ENCODE measurements around the gene MYO1D. TPM values are rescaled to one million over a fixed set of nuclear protein-coding genes. Genes with fewer than 3 reads are reported as not detected.

The MYO1D gene
- polyA plus RNA-seq, 4 donors: 62.9 to 80.1 (median 73.6) TPM

DNA sequence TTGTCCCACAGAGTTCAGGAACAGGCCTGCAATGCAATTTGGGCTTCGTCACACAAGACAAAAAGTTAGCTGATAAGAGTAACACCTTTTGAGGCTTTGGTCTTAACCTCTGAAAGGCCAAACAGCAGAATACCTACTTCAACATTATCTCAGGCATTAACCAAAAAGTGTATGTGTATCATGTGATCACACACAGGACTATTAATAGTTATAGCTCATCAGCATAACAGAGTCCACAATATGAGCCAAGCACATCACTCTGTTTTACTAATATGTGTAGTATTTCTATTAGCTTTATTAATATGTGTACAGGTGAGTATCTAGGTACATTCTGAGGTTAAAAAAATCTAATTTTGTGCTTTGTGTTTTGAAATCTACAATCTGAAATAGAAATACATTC lies 30.8 kb downstream of the MYO1D start:
- H3K4me3 ChIP-seq (ENCODE audit: low read depth in 1 of 3, low read length in 3 of 3): no peak overlapping the region
- 63 to 83% (median 80%) methylated on average over 1 of the region's 1 CpG for WGBS, 3 donors
- H3K9me3 ChIP-seq (ENCODE audit: control insufficient read depth in 2 of 2, insufficient read depth in 1 of 2, low read depth in 1 of 2, low read length in 1 of 2): no peaks in the 10 kb centered on the region
- FAIRE-seq: no peak
- H3K27ac ChIP-seq (ENCODE audit: low read depth in 1 of 3, low read length in 2 of 3): no peak overlapping the region
- no peaks in the 10 kb centered on the region for H3K4me1 ChIP-seq (ENCODE audit: control insufficient read depth in 3 of 3, insufficient read depth in 2 of 3, low read depth in 1 of 3, low read length in 2 of 3)
- H3K27me3 ChIP-seq (ENCODE audit: control insufficient read depth in 3 of 3, insufficient read depth in 3 of 3, low read length in 3 of 3): no peaks in the 10 kb centered on the region
- H3K36me3 ChIP-seq (ENCODE audit: control insufficient read depth in 3 of 3, insufficient read depth in 2 of 3, low read depth in 1 of 3, low read length in 3 of 3): no peaks in the 10 kb centered on the region
- no peak for DNase-seq

DNA sequence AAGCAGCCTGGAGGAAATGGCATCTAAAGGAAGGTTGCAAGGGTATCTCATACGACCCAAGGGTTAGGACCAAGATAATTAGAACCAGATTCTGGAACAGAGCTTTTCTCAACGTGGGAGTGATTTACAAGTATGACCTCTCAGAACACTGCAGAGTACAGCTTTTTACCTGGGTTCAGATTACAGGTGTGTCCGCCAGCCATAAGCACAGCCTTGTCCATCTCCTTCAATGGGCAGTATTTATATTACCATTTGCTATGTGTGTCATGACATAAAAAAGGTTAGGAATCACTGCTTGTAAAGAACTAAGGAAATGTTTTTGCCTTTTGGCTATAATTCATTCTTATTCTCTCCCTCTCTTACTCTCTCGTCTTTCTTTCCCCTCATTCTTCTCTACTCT lies 36.7 kb downstream of the MYO1D start:
- no peaks in the 10 kb centered on the region for H3K9me3 ChIP-seq (ENCODE audit: control insufficient read depth in 2 of 2, insufficient read depth in 1 of 2, low read depth in 1 of 2, low read length in 1 of 2)
- no peaks in the 10 kb centered on the region for H3K27me3 ChIP-seq (ENCODE audit: control insufficient read depth in 3 of 3, insufficient read depth in 3 of 3, low read length in 3 of 3)
- no peaks in the 10 kb centered on the region for H3K4me1 ChIP-seq (ENCODE audit: control insufficient read depth in 3 of 3, insufficient read depth in 2 of 3, low read depth in 1 of 3, low read length in 2 of 3)
- H3K36me3 ChIP-seq (ENCODE audit: control insufficient read depth in 3 of 3, insufficient read depth in 2 of 3, low read depth in 1 of 3, low read length in 3 of 3): no peaks in the 10 kb centered on the region
- DNase-seq: no peak
- H3K27ac ChIP-seq (ENCODE audit: low read depth in 1 of 3, low read length in 2 of 3): no peak overlapping the region
- no peak overlapping the region for H3K4me3 ChIP-seq (ENCODE audit: low read depth in 1 of 3, low read length in 3 of 3)
- WGBS, 3 donors: 67 to 68% (median 68%) methylated on average over 4 of the region's 4 CpGs
- no peak for FAIRE-seq

DNA sequence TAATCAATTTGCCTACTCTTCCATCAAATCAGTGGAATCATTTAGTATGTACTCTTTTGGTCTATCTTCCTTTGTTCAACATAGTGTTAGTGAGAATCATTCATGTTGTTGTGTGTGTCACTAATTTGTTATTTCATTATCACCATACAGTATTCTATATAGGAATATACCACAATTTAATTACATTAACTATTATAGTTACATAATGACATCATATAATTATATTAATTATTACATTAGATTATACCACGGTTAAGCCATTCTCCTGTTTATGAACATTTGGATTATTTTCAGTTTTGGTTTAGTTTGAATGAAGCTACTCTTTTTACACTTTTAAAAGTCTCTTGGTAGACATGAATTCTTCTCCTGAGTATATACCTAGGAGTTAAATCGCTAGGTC lies 40.4 kb downstream of the MYO1D start:
- Histone ChIP-seq H3K27ac (ENCODE audit: low read depth in 1 of 3, low read length in 2 of 3) (no peak overlapping the region), H3K36me3 (ENCODE audit: control insufficient read depth in 3 of 3, insufficient read depth in 2 of 3, low read depth in 1 of 3, low read length in 3 of 3) (peaks cover 0 to 3% (median 0%) of the 10 kb centered on the region in 3 donors), H3K4me1 (ENCODE audit: control insufficient read depth in 3 of 3, insufficient read depth in 2 of 3, low read depth in 1 of 3, low read length in 2 of 3) (no peaks in the 10 kb centered on the region), H3K9me3 (ENCODE audit: control insufficient read depth in 2 of 2, insufficient read depth in 1 of 2, low read depth in 1 of 2, low read length in 1 of 2) (no peaks in the 10 kb centered on the region), H3K27me3 (ENCODE audit: control insufficient read depth in 3 of 3, insufficient read depth in 3 of 3, low read length in 3 of 3) (no peaks in the 10 kb centered on the region), H3K4me3 (ENCODE audit: low read depth in 1 of 3, low read length in 3 of 3) (no peak overlapping the region)
- DNase-seq: no peak
- no peak for FAIRE-seq
- WGBS, 3 donors: 75 to 84% (median 80%) methylated on average over 2 of the region's 2 CpGs

DNA sequence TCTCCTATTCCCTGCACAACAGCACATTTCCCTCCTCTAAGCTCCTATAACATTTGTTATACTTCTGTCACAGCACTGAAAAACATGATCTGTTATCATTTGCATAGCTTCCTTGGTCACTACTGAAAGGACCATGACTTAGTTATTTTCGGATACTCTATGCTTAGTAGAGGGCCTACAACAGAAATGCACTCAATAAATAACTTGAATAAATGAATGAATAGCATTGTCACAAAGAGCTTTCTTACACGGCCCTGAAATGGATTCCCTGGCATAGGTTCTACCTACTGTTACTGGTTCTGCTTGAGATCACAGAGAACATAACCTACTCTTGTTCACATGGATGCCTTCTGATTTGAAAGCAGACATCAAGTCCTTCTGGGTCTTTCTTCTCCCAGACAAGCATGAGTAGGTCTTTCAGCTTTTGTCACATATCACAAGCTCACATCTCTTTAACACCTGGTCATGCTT lies 41.6 kb downstream of the MYO1D start:
- 85 to 91% (median 86%) methylated on average over 2 of the region's 2 CpGs for WGBS, 3 donors
- no peak for DNase-seq
- H3K27me3 ChIP-seq (ENCODE audit: control insufficient read depth in 3 of 3, insufficient read depth in 3 of 3, low read length in 3 of 3): no peaks in the 10 kb centered on the region
- H3K4me1 ChIP-seq (ENCODE audit: control insufficient read depth in 3 of 3, insufficient read depth in 2 of 3, low read depth in 1 of 3, low read length in 2 of 3): no peaks in the 10 kb centered on the region
- no peak for FAIRE-seq
- no peaks in the 10 kb centered on the region for H3K9me3 ChIP-seq (ENCODE audit: control insufficient read depth in 2 of 2, insufficient read depth in 1 of 2, low read depth in 1 of 2, low read length in 1 of 2)
- H3K4me3 ChIP-seq (ENCODE audit: low read depth in 1 of 3, low read length in 3 of 3): no peak overlapping the region
- peak overlapping the region in 1 of 3 donors; percentile 58 for H3K27ac ChIP-seq (ENCODE audit: low read depth in 1 of 3, low read length in 2 of 3)
- H3K36me3 ChIP-seq (ENCODE audit: control insufficient read depth in 3 of 3, insufficient read depth in 2 of 3, low read depth in 1 of 3, low read length in 3 of 3): peaks cover 0 to 3% (median 0%) of the 10 kb centered on the region in 3 donors

DNA sequence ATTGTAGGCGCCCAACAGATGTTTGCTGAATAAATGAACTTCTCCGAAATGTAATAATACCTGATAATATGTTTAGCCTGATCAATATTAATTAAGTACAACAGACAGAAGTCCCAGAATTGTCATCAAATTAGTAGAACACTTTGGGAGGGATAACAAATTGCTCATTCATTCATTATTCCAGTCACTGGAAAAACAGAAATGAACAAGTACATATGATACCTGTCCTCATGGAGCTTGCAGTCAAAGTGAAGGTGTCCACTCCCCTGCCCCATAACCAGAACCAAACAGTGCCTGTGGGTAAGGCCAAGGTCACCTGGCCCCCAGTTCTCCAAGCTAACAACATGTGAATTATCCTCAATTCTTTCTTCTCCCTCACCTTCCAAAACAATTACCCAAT lies 42.8 kb downstream of the MYO1D start:
- FAIRE-seq (no peak), DNase-seq (no peak)
- Histone ChIP-seq H3K36me3 (ENCODE audit: control insufficient read depth in 3 of 3, insufficient read depth in 2 of 3, low read depth in 1 of 3, low read length in 3 of 3) (peaks cover 0 to 3% (median 0%) of the 10 kb centered on the region in 3 donors), H3K4me1 (ENCODE audit: control insufficient read depth in 3 of 3, insufficient read depth in 2 of 3, low read depth in 1 of 3, low read length in 2 of 3) (no peaks in the 10 kb centered on the region), H3K27ac (ENCODE audit: low read depth in 1 of 3, low read length in 2 of 3) (peak overlapping the region in 1 of 3 donors; percentile 59), H3K27me3 (ENCODE audit: control insufficient read depth in 3 of 3, insufficient read depth in 3 of 3, low read length in 3 of 3) (no peaks in the 10 kb centered on the region), H3K9me3 (ENCODE audit: control insufficient read depth in 2 of 2, insufficient read depth in 1 of 2, low read depth in 1 of 2, low read length in 1 of 2) (no peaks in the 10 kb centered on the region), H3K4me3 (ENCODE audit: low read depth in 1 of 3, low read length in 3 of 3) (no peak overlapping the region)
- 94 to 95% (median 95%) methylated on average over 2 of the region's 2 CpGs for WGBS, 3 donors

DNA sequence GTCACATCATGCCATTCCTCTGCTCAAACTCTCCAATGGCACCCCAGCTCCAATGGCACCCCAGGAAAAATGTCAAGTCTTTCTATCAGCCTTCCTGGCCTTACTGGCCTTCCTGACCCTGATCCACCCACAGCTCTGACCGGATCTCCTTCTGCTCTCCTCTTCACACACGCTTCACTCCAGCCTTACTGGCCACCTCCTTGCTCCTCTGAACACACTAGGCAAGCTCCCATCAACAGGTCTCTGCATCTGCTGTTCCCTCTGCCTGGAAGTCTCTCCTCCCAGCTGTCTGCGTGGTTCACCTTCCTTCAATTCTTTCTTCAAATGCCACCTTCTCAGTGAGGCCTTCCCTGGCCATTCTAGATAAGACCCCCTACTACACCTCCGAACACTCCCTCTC lies 43.4 kb downstream of the MYO1D start:
- no peak overlapping the region for H3K4me3 ChIP-seq (ENCODE audit: low read depth in 1 of 3, low read length in 3 of 3)
- peaks cover 0 to 6% (median 3%) of the 10 kb centered on the region in 3 donors for H3K4me1 ChIP-seq (ENCODE audit: control insufficient read depth in 3 of 3, insufficient read depth in 2 of 3, low read depth in 1 of 3, low read length in 2 of 3)
- no peaks in the 10 kb centered on the region for H3K9me3 ChIP-seq (ENCODE audit: control insufficient read depth in 2 of 2, insufficient read depth in 1 of 2, low read depth in 1 of 2, low read length in 1 of 2)
- no peak for FAIRE-seq
- DNase-seq: no peak
- no peaks in the 10 kb centered on the region for H3K27me3 ChIP-seq (ENCODE audit: control insufficient read depth in 3 of 3, insufficient read depth in 3 of 3, low read length in 3 of 3)
- 90 to 93% (median 91%) methylated on average over 4 of the region's 4 CpGs for WGBS, 3 donors
- peaks cover 0 to 3% (median 0%) of the 10 kb centered on the region in 3 donors for H3K36me3 ChIP-seq (ENCODE audit: control insufficient read depth in 3 of 3, insufficient read depth in 2 of 3, low read depth in 1 of 3, low read length in 3 of 3)
- no peak overlapping the region for H3K27ac ChIP-seq (ENCODE audit: low read depth in 1 of 3, low read length in 2 of 3)

DNA sequence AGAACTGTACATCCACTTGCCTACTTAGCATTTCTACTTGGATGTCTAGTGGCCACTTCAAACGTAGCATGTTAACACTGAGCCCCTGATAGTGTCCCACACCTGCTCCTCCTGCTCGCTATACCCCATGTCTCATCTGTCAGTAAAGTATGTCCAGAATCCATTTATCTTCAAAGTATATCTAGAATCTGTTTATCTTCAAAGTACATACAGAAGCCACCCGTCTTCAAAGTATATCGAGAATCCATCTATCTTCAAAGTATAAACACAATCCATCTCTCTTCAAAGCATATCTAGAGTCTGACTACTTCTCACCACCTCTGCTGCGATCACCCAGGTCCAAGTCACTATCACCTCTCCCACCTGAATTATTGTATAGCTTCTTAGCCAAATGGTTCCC lies 43.8 kb downstream of the MYO1D start:
- Histone ChIP-seq H3K36me3 (ENCODE audit: control insufficient read depth in 3 of 3, insufficient read depth in 2 of 3, low read depth in 1 of 3, low read length in 3 of 3) (peaks cover 0 to 3% (median 0%) of the 10 kb centered on the region in 3 donors), H3K27me3 (ENCODE audit: control insufficient read depth in 3 of 3, insufficient read depth in 3 of 3, low read length in 3 of 3) (no peaks in the 10 kb centered on the region), H3K27ac (ENCODE audit: low read depth in 1 of 3, low read length in 2 of 3) (no peak overlapping the region), H3K4me1 (ENCODE audit: control insufficient read depth in 3 of 3, insufficient read depth in 2 of 3, low read depth in 1 of 3, low read length in 2 of 3) (peaks cover 0 to 7% (median 3%) of the 10 kb centered on the region in 3 donors), H3K9me3 (ENCODE audit: control insufficient read depth in 2 of 2, insufficient read depth in 1 of 2, low read depth in 1 of 2, low read length in 1 of 2) (no peaks in the 10 kb centered on the region), H3K4me3 (ENCODE audit: low read depth in 1 of 3, low read length in 3 of 3) (no peak overlapping the region)
- FAIRE-seq: no peak
- 78 to 94% (median 88%) methylated on average over 5 of the region's 5 CpGs for WGBS, 3 donors
- DNase-seq: no peak

DNA sequence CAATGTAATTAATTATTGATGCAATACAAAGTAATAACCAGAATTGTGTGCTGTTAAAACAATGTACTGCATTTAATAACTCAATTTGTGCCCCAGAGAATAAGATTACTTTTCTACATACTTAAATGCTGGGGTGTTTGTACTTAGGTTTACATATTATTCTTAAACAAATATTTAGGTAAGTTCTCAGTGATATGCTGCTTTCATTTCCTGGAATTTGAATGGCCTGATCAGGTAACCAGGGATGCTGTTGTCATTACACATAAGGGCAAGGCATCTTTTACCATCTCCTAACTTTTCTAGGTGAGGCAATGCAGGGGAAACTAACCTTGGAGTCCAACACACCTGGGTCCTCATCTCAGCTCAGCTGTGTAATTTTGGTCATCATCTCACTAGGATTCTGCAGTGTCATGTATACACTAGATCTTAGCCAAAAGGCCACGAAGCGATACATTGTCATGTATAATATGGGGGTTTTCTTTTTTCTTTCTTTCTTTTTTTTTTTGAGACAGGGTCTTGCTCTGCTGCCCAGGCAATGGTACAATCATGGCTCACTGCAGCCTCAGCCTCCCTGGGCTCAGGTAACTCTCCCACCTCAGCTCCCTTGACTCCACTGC lies 45.2 kb downstream of the MYO1D start:
- Histone ChIP-seq H3K4me1 (ENCODE audit: control insufficient read depth in 3 of 3, insufficient read depth in 2 of 3, low read depth in 1 of 3, low read length in 2 of 3) (peaks cover 0 to 7% (median 3%) of the 10 kb centered on the region in 3 donors), H3K36me3 (ENCODE audit: control insufficient read depth in 3 of 3, insufficient read depth in 2 of 3, low read depth in 1 of 3, low read length in 3 of 3) (peaks cover 0 to 3% (median 0%) of the 10 kb centered on the region in 3 donors), H3K27me3 (ENCODE audit: control insufficient read depth in 3 of 3, insufficient read depth in 3 of 3, low read length in 3 of 3) (no peaks in the 10 kb centered on the region), H3K9me3 (ENCODE audit: control insufficient read depth in 2 of 2, insufficient read depth in 1 of 2, low read depth in 1 of 2, low read length in 1 of 2) (no peaks in the 10 kb centered on the region), H3K27ac (ENCODE audit: low read depth in 1 of 3, low read length in 2 of 3) (no peak overlapping the region), H3K4me3 (ENCODE audit: low read depth in 1 of 3, low read length in 3 of 3) (no peak overlapping the region)
- DNase-seq (no peak), FAIRE-seq (no peak)
- 85 to 98% (median 90%) methylated on average over 2 of the region's 2 CpGs for WGBS, 3 donors

DNA sequence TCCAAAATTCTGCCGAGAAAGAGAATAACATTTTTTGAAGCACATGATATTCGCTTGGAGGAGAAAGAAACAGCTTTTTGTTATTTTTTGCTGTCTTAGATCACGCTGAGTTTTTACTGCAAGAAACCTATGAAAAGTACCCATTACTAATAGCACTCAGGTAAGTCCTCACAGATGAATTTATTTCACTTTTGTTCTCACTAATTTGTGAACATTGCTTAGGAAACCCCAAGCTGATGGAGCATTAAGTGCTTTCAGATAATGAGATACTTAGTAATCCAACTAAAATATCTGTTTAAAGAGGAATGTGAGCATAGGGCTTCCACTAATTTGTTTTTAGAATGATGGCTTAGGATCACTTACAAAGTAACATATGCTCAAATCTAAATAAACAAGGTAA lies 45.7 kb downstream of the MYO1D start:
- no peak for FAIRE-seq

More for the DNA sequence above, 45.7 kb downstream of the MYO1D start:
- Histone ChIP-seq H3K4me3 (ENCODE audit: low read depth in 1 of 3, low read length in 3 of 3) (no peak overlapping the region), H3K9me3 (ENCODE audit: control insufficient read depth in 2 of 2, insufficient read depth in 1 of 2, low read depth in 1 of 2, low read length in 1 of 2) (no peaks in the 10 kb centered on the region), H3K27ac (ENCODE audit: low read depth in 1 of 3, low read length in 2 of 3) (no peak overlapping the region), H3K36me3 (ENCODE audit: control insufficient read depth in 3 of 3, insufficient read depth in 2 of 3, low read depth in 1 of 3, low read length in 3 of 3) (peaks cover 0 to 3% (median 0%) of the 10 kb centered on the region in 3 donors), H3K4me1 (ENCODE audit: control insufficient read depth in 3 of 3, insufficient read depth in 2 of 3, low read depth in 1 of 3, low read length in 2 of 3) (peaks cover 0 to 7% (median 3%) of the 10 kb centered on the region in 3 donors), H3K27me3 (ENCODE audit: control insufficient read depth in 3 of 3, insufficient read depth in 3 of 3, low read length in 3 of 3) (no peaks in the 10 kb centered on the region)
- WGBS, 3 donors: 84 to 88% (median 87%) methylated on average over 3 of the region's 3 CpGs
- DNase-seq: no peak

Measured in small intestine (tissue), 7 donors.